Loucy (cell line): Measurements from ENCODE around the gene KCNIP3.

Source experiments
- H2AFZ ChIP-seq: fragments of 200-600 bp; sonication (generic); 2 replicates; pipeline ENCODE4 v1.6.0; 2016; ENCODE audit warnings: antibody characterized with exemption, mild to moderate bottlenecking, low read length, moderate library complexity
- H3F3A ChIP-seq: fragments of 200-600 bp; 2 replicates; pipeline ENCODE4 v1.6.0; 2016; ENCODE audit warnings: antibody characterized with exemption, low read depth, mild to moderate bottlenecking
- H3K27me3 ChIP-seq: fragments of 200-600 bp; sonication (generic); 2 replicates; pipeline ENCODE4 v1.6.1; 2014; ENCODE audit warnings: low read length, mild to moderate bottlenecking; ENCODE audit not compliant: insufficient read depth, poor library complexity, severe bottlenecking
- H3K36me3 ChIP-seq: fragments of 200-600 bp; sonication (generic); 2 replicates; pipeline ENCODE4 v1.6.1; 2016; ENCODE audit warnings: low read length; ENCODE audit not compliant: insufficient read depth
- H3K4me1 ChIP-seq: fragments of 200-600 bp; sonication (generic); 2 replicates; pipeline ENCODE4 v1.5.1; 2014; ENCODE audit warnings: low read length, mild to moderate bottlenecking; ENCODE audit not compliant: insufficient read depth, poor library complexity, severe bottlenecking
- H3K4me2 ChIP-seq: fragments of 200-600 bp; sonication (generic); 2 replicates; pipeline ENCODE4 v1.6.0; 2014; ENCODE audit warnings: antibody characterized with exemption, low read length, low read depth, mild to moderate bottlenecking; ENCODE audit not compliant: poor library complexity, severe bottlenecking
- H3K4me3 ChIP-seq: fragments of 200-600 bp; sonication (generic); 2 replicates; pipeline ENCODE4 v1.5.1; 2014; ENCODE audit warnings: low read length, mild to moderate bottlenecking, mixed read lengths; ENCODE audit not compliant: poor library complexity, severe bottlenecking
- H3K79me2 ChIP-seq: fragments of 200-600 bp; sonication (generic); 2 replicates; pipeline ENCODE4 v1.6.1; 2014; ENCODE audit warnings: low read length; ENCODE audit not compliant: insufficient read depth
- H3K9ac ChIP-seq: fragments of 200-600 bp; sonication (generic); 2 replicates; pipeline ENCODE4 v1.6.0; 2014; ENCODE audit warnings: mild to moderate bottlenecking, low read depth, low read length, moderate library complexity; ENCODE audit not compliant: poor library complexity, severe bottlenecking
- H3K9me2 ChIP-seq: fragments of 200-600 bp; sonication (generic); replicated peaks from 2 replicates; pipeline ENCODE4 v1.6.1; 2016; ENCODE audit warnings: low read depth, low read length, mixed read lengths
- H3K9me3 ChIP-seq: fragments of 200-600 bp; sonication (generic); 2 replicates; pipeline ENCODE4 v1.6.1; 2014; ENCODE audit warnings: mild to moderate bottlenecking, antibody characterized with exemption, low read length, low read depth; ENCODE audit not compliant: insufficient read depth
- H4K20me1 ChIP-seq: fragments of 200-600 bp; sonication (generic); 2 replicates; pipeline ENCODE4 v1.6.0; 2014; ENCODE audit warnings: antibody characterized with exemption, low read length, mild to moderate bottlenecking; ENCODE audit not compliant: insufficient read depth, poor library complexity, severe bottlenecking
- EZH2phosphoT487 ChIP-seq: fragments of 200-600 bp; IDR thresholded peaks from 2 replicates; pipeline ENCODE4 v1.6.1; 2018; ENCODE audit warnings: antibody characterized with exemption, mild to moderate bottlenecking, moderate library complexity, borderline replicate concordance
- TF ChIP-seq, protein P1 (sequence below): fragments of 200-600 bp; sonication (generic); conservative IDR thresholded peaks from 2 replicates; pipeline ENCODE4 v1.5.1; 2014; ENCODE audit warnings: mild to moderate bottlenecking, antibody characterized with exemption, low read length

The KCNIP3 gene

DNA sequence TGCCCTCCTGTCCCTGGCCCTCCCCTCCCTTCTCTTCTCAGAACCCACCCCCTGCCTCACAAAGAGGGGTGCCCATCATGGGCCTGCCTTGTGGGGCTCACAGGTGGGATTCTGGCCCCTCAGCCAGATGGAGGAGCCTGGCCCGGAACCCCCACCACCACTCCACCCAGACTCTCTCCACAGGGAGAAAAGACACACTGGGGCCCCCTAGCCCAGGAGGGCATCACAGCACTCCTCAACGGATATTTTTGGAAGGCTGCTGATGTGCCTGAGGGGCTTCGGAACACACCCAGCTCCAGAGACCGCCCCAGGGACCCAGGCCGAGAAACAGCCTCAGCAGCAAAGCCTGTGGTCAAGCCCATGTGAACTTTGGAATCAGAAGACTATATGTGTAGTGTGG is 9.9 kb downstream of the KCNIP3 start:
- Histone ChIP-seq H3F3A (no peaks in the 10 kb centered on the region), H3K9me3 (no peaks in the 10 kb centered on the region), H3K79me2 (no peaks in the 10 kb centered on the region), H3K4me2 (no peak overlapping the region), H2AFZ (no peak overlapping the region), H3K9ac (no peak overlapping the region), H3K9me2 (no peaks in the 10 kb centered on the region), H3K27me3 (no peaks in the 10 kb centered on the region), H3K4me3 (no peak overlapping the region), H4K20me1 (no peaks in the 10 kb centered on the region), H3K4me1 (no peaks in the 10 kb centered on the region), H3K36me3 (no peaks in the 10 kb centered on the region)
- no peak for TF ChIP-seq EZH2phosphoT487
- TF ChIP-seq, protein P1, sequence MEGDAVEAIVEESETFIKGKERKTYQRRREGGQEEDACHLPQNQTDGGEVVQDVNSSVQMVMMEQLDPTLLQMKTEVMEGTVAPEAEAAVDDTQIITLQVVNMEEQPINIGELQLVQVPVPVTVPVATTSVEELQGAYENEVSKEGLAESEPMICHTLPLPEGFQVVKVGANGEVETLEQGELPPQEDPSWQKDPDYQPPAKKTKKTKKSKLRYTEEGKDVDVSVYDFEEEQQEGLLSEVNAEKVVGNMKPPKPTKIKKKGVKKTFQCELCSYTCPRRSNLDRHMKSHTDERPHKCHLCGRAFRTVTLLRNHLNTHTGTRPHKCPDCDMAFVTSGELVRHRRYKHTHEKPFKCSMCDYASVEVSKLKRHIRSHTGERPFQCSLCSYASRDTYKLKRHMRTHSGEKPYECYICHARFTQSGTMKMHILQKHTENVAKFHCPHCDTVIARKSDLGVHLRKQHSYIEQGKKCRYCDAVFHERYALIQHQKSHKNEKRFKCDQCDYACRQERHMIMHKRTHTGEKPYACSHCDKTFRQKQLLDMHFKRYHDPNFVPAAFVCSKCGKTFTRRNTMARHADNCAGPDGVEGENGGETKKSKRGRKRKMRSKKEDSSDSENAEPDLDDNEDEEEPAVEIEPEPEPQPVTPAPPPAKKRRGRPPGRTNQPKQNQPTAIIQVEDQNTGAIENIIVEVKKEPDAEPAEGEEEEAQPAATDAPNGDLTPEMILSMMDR, result no peak

DNA sequence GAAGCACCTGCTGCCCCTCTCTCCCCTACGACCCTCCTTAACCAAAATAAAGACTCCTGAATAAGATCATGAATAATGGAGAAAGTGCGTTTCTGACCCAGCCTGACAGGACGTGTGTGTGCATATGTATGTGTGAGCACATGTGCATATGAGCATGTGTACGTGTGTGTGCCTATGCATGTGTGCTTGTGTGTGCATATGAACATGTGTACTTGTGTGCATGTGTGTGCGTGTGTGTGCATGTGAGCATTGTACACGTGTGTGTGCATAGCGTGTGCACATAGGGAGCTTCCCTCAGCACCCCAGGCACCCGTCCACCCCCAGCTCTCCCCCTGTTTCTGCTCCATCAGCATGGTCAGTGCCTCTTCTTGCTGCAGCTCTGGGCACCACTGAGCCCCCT is 10.7 kb downstream of the KCNIP3 start:
- no peaks in the 10 kb centered on the region for H3K36me3 ChIP-seq
- H3K4me3 ChIP-seq, result no peak overlapping the region
- no peaks in the 10 kb centered on the region for H3K27me3 ChIP-seq
- H3K9me2 ChIP-seq, result no peaks in the 10 kb centered on the region
- H3K79me2 ChIP-seq, result no peaks in the 10 kb centered on the region
- no peaks in the 10 kb centered on the region for H4K20me1 ChIP-seq
- no peak overlapping the region for H3K9ac ChIP-seq
- no peak overlapping the region for H3K4me2 ChIP-seq
- H3K9me3 ChIP-seq, result no peaks in the 10 kb centered on the region
- no peak for TF ChIP-seq EZH2phosphoT487
- TF ChIP-seq, protein P1, result no peak
- no peaks in the 10 kb centered on the region for H3K4me1 ChIP-seq
- H3F3A ChIP-seq, result no peaks in the 10 kb centered on the region
- H2AFZ ChIP-seq, result no peak overlapping the region

DNA sequence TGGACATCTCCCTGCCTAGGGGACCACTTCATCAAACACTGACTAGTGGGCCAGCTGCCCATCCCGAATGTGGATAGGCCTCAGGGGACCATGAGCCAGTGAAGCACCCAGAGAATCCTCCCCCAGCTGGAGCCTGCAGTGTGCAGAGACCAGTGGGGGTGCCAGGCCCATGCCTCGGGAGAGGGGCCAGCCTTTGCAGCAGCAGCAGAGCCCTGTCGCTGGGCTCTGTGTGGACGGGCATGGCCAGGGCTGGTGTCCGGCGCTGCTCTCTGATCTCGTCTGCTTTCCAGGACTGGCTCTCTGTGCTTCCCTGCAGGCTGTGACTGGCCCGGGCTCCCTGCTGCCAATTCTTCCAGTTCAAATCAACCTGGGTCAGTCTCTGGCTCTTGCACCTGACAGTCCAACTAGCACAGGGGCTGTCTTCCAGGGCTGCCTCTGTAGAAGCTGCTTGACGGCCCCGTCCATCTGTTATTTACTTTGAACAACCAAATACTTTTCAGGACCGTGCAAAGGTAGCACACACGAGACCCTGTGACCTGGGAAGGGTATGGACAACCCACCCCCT is 11.4 kb downstream of the KCNIP3 start:
- no peaks in the 10 kb centered on the region for H3K27me3 ChIP-seq
- TF ChIP-seq, protein P1, result no peak
- TF ChIP-seq EZH2phosphoT487, result no peak
- H3K4me3 ChIP-seq, result no peak overlapping the region
- no peaks in the 10 kb centered on the region for H3F3A ChIP-seq
- H3K9me3 ChIP-seq, result no peaks in the 10 kb centered on the region
- H3K36me3 ChIP-seq, result no peaks in the 10 kb centered on the region
- H3K9me2 ChIP-seq, result no peaks in the 10 kb centered on the region
- H3K79me2 ChIP-seq, result no peaks in the 10 kb centered on the region
- no peaks in the 10 kb centered on the region for H3K4me1 ChIP-seq
- no peak overlapping the region for H3K9ac ChIP-seq
- no peak overlapping the region for H2AFZ ChIP-seq
- H3K4me2 ChIP-seq, result no peak overlapping the region
- H4K20me1 ChIP-seq, result no peaks in the 10 kb centered on the region
